Measurements from ENCODE around the gene SLC6A11. TPM values are rescaled to one million over a fixed set of nuclear protein-coding genes. Genes with fewer than 3 reads are reported as not detected.

SLC6A11 gene
- total and polyA plus RNA-seq, 2 of the 8 experiments (the other 6 are each of a cell fraction or from before 2014, with no cell fraction given), result 0.78 to 1.5 TPM

DNA sequence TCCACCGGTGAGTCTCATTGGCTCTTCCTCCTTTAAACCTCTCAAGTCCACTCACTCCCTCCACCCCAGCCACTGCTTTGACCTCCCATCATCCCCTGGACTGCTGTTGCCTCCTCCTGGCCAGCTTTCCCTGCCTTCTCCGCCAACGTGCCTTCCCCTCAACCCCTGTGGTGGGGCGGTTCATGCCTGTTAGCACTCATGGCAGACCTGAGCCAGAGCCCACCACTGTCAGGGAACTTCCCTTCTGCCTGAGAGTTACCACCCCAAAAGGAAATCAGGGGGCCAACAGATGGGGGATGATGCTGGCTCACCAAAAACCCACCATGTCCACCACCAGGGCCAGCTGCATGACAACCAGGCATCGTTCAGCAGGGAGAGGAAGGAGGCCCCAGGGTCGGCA is 132.3 kb downstream of the SLC6A11 start:
- Histone ChIP-seq H3K9ac (replicated peaks in 1 of 4; ENCODE audit: extremely low read depth in 1 of 4, low read depth in 3 of 4, low read length in 3 of 4) (no peak overlapping the region), H3K27me3 (replicated peaks in 1 of 4; ENCODE audit: control insufficient read depth in 3 of 4, extremely low read depth in 1 of 4, insufficient read depth in 3 of 4, low read length in 3 of 4) (no peaks in the 10 kb centered on the region), H2BK5ac (ENCODE audit: low read depth, low read length) (no peak overlapping the region), H3K4me1 (replicated peaks in 1 of 4; ENCODE audit: control insufficient read depth in 3 of 4, insufficient read depth in 4 of 4, low read length in 3 of 4) (no peaks in the 10 kb centered on the region), H2BK120ac (replicated peaks; ENCODE audit: low read depth, low read length) (no peak overlapping the region), H3K18ac (ENCODE audit: extremely low read depth, low read length) (no peak overlapping the region), H3K14ac (ENCODE audit: insufficient read length) (no peak overlapping the region), H3K9me3 (ENCODE audit: insufficient read depth in 2 of 2, low read depth in 1 of 2, low read length in 1 of 2) (no peaks in the 10 kb centered on the region), H2AK5ac (ENCODE audit: low read depth, low read length) (no peak overlapping the region), H4K20me1 (replicated peaks in 1 of 2; ENCODE audit: control insufficient read depth in 1 of 2, insufficient read depth in 2 of 2, low read length in 2 of 2) (peaks cover 0 to 2% of the 10 kb centered on the region in 2 experiments), H2BK12ac (ENCODE audit: low read depth, low read length) (no peak overlapping the region), H3K27ac (ENCODE audit: low read depth, low read length) (no peak overlapping the region), H3K4ac (replicated peaks; ENCODE audit: insufficient read length, low read depth, low read length) (no peak overlapping the region), H2BK15ac (ENCODE audit: low read length) (no peak overlapping the region), H3K4me3 (ENCODE audit: extremely low read depth in 1 of 4, insufficient read depth in 2 of 4, low read depth in 3 of 4, low read length in 4 of 4) (no peak overlapping the region), H3K4me2 (ENCODE audit: insufficient read depth in 1 of 2, low read depth in 2 of 2, low read length in 2 of 2) (no peak overlapping the region), H3K79me2 (ENCODE audit: control insufficient read depth in 1 of 2, insufficient read depth in 2 of 2, low read length in 2 of 2) (no peaks in the 10 kb centered on the region), H3K56ac (replicated peaks; ENCODE audit: insufficient read length, low read depth, low read length) (no peak overlapping the region), H3K23ac (ENCODE audit: insufficient read length) (no peak overlapping the region), H3K23me2 (ENCODE audit: low read depth, low read length) (no peaks in the 10 kb centered on the region), H2BK20ac (ENCODE audit: low read length) (no peak overlapping the region), H4K8ac (ENCODE audit: extremely low read depth, insufficient read depth, low read length) (no peak overlapping the region), H2AFZ (ENCODE audit: low read length) (no peak overlapping the region), H3K79me1 (ENCODE audit: low read depth, low read length) (no peaks in the 10 kb centered on the region), H4K5ac (ENCODE audit: insufficient read length, low read depth, low read length) (no peak overlapping the region), H4K91ac (replicated peaks; ENCODE audit: insufficient read length, low read length) (no peak overlapping the region), H3K36me3 (ENCODE audit: control insufficient read depth in 2 of 4, insufficient read depth in 4 of 4, low read length in 3 of 4) (no peaks in the 10 kb centered on the region)
- ChIA-PET POLR2A (ENCODE audit: partially characterized antibody) (no interaction called here), CTCF (ENCODE audit: partially characterized antibody) (interaction anchor here (0.7 to 16.2 kb wide), 8 partner anchors 9 to 190 kb away, joined by 3 to 211 read pairs (median 4); no protein-coding TSS in a partner anchor)
- WGBS, 2 experiments (ENCODE audit: extremely low coverage in 1 of 2, insufficient coverage in 1 of 2, insufficient read length in 1 of 2, insufficient replicate concordance in 2 of 2, low coverage in 1 of 2, low lambda C conversion rate in 2 of 2, missing lambda C conversion rate in 1 of 2), result 83% methylated on average over 6 of the region's 6 CpGs; no CpG with 5 or more reads in 1 of the 2 experiments
- FAIRE-seq (no peak), DNase-seq (ENCODE audit: low read depth in 1 of 2, low spot score in 2 of 2) (no peak)
- TF ChIP-seq SP4 (IDR thresholded peaks at IDR 0.05; ENCODE audit: low read length) (no peak), BCL11A (IDR thresholded peaks at IDR 0.05; ENCODE audit: low read depth in 2 of 2, low read length in 2 of 2) (no peak), SUZ12 (IDR thresholded peaks at IDR 0.05; ENCODE audit: low read length) (no peak), BRCA1 (IDR thresholded peaks at IDR 0.05; ENCODE audit: low read depth, low read length) (no peak), CREB1 (IDR thresholded peaks at IDR 0.05) (no peak), SAP30 (IDR thresholded peaks at IDR 0.05; ENCODE audit: insufficient read depth, insufficient replicate concordance, low read length) (no peak), CBX8 (IDR thresholded peaks at IDR 0.05; ENCODE audit: borderline replicate concordance, low read depth, low read length) (no peak), RBBP5 (IDR thresholded peaks at IDR 0.05; ENCODE audit: borderline replicate concordance, low read depth, low read length) (no peak), PHF8 (conservative IDR thresholded peaks at IDR 0.05; ENCODE audit: low read depth, low read length) (no peak), KDM5A (IDR thresholded peaks at IDR 0.05; ENCODE audit: low read length) (no peak), JUND (IDR thresholded peaks at IDR 0.05; ENCODE audit: low read length) (no peak), TEAD4 (IDR thresholded peaks at IDR 0.05; ENCODE audit: low read depth, low read length) (no peak), RFX5 (IDR thresholded peaks at IDR 0.05; ENCODE audit: borderline replicate concordance, low read depth, low read length) (no peak), BACH1 (IDR thresholded peaks at IDR 0.05; ENCODE audit: low read length) (no peak)
- TF ChIP-seq, protein P1, sequence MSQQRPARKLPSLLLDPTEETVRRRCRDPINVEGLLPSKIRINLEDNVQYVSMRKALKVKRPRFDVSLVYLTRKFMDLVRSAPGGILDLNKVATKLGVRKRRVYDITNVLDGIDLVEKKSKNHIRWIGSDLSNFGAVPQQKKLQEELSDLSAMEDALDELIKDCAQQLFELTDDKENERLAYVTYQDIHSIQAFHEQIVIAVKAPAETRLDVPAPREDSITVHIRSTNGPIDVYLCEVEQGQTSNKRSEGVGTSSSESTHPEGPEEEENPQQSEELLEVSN (IDR thresholded peaks at IDR 0.05), result no peak

All from H1 (cell line).